H1 (cell line): ENCODE results near the gene TTC9.

Experiments used
- ATF2 ChIP-seq: IDR thresholded peaks from 2 replicates; pipeline ENCODE4 v1.6.1; 2012; ENCODE audit warnings: low read length, inconsistent platforms
- CTCF ChIP-seq, 3 experiments: IDR thresholded peaks; 1 replicate in 2 of 3; 2 replicates in 1 of 3; pipeline versions ENCODE4 v1.5.1 to v1.6.1; 2011; ENCODE audit warnings: low read length in 3 of 3, mild to moderate bottlenecking in 3 of 3, inconsistent platforms in 2 of 3, low read depth in 1 of 3, moderate library complexity in 1 of 3; ENCODE audit not compliant: insufficient read depth in 1 of 3; ENCODE audit errors: control extremely low read depth in 1 of 3
- FOSL1 ChIP-seq: IDR thresholded peaks from 2 replicates; pipeline ENCODE4 v1.6.1; 2011; ENCODE audit warnings: mild to moderate bottlenecking, low read depth, low read length, moderate library complexity; ENCODE audit not compliant: insufficient read depth
- MAX ChIP-seq: IDR thresholded peaks from 2 replicates; pipeline ENCODE4 v1.6.1; 2012; ENCODE audit warnings: inconsistent platforms
- RFX5 ChIP-seq: IDR thresholded peaks from 2 replicates; pipeline ENCODE4 v1.6.1; 2011; ENCODE audit warnings: low read depth, low read length, improper control_type of control experiment, borderline replicate concordance
- RXRA ChIP-seq: IDR thresholded peaks from 2 replicates; pipeline ENCODE4 v1.6.1; 2011; ENCODE audit warnings: low read depth, mild to moderate bottlenecking, low read length, moderate library complexity; ENCODE audit not compliant: insufficient read depth
- USF2 ChIP-seq: IDR thresholded peaks from 2 replicates; pipeline ENCODE4 v1.6.1; 2011; ENCODE audit warnings: low read length, improper control_type of control experiment
- ZNF274 ChIP-seq: IDR thresholded peaks from 2 replicates; pipeline ENCODE4 v1.7.0; 2012; ENCODE audit warnings: low read length, borderline replicate concordance; ENCODE audit errors: extremely low read depth

- no peak for TF ChIP-seq FOSL1
- TF ChIP-seq CTCF (IDR thresholded peaks at IDR 0.05; ENCODE audit: control extremely low read depth in 1 of 3, insufficient read depth in 1 of 3, low read depth in 1 of 3, low read length in 3 of 3), result no peak
- TF ChIP-seq ZNF274, result no peak
- no peak for TF ChIP-seq MAX
- TF ChIP-seq RFX5, result no peak
- TF ChIP-seq ATF2, result no peak
- no peak for TF ChIP-seq USF2
- TF ChIP-seq RXRA, result no peak
Observed at GRCh38 chr14:70683983-70684382, 42.3 kb downstream of the TTC9 start.
